Mononuclear cell (primary cell): ENCODE data around the gene TMIGD2. TPM values are rescaled to one million over a fixed set of nuclear protein-coding genes. Genes with fewer than 3 reads are reported as not detected.
A peak's percentile ranks its signal among the peaks of the same experiment; 100 is the strongest.
"Not testable (repeated sequence)": the region's sequence is repeated elsewhere in the genome, so short reads cannot be mapped to it uniquely, and the experiment has no call there.

Experiments
- H3K27me3 ChIP-seq: 2 replicates; pipeline ENCODE4 v1.6.0; 2011; ENCODE audit warnings: low read length, control low read depth; ENCODE audit not compliant: insufficient read depth
- H3K4me1 ChIP-seq: 2 replicates; pipeline ENCODE4 v1.5.1; 2011; ENCODE audit warnings: mild to moderate bottlenecking, low read length, control low read depth; ENCODE audit not compliant: insufficient read depth
- H3K4me3 ChIP-seq: 2 replicates; pipeline ENCODE4 v1.5.1; 2011; ENCODE audit warnings: mild to moderate bottlenecking, low read length, moderate library complexity
- H3K9me3 ChIP-seq: 2 replicates; pipeline ENCODE4 v1.5.1; 2011; ENCODE audit warnings: low read depth, mild to moderate bottlenecking, control low read depth, low read length
- total RNA-seq: library from RNA; depleted of rRNA; stranded (reverse); fragments of >200 nt; gene quantifications from one replicate; pipeline ENCODE4 v1.2.3, GENCODE V29; 2012

TMIGD2 gene
- total RNA-seq, 1 donor: 27.8 TPM

DNA sequence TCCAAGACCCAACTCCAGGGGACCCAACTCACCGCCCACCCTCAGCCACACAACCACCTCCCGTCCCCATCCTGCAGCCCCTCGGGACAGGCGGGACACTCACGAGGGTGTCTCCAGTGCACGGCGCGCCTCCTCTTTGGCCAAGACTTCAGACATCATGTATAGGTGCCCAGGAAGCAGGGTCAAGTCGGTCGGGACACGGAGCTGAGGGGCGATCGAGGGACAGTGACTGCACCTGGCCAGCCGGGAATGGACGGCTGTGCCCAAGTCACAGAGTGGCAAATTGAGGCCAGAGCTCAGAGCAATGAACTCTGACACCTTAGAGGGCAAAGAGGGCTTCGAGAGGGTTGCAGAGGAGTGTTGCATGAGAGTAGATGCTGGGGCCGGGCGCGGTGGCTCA lies 27.7 kb upstream of the TMIGD2 start:
- H3K9me3 ChIP-seq: no peaks in the 10 kb centered on the region
- no peak overlapping the region for H3K4me3 ChIP-seq
- peaks cover 23% of the 10 kb centered on the region for H3K4me1 ChIP-seq
- peaks cover 6% of the 10 kb centered on the region for H3K27me3 ChIP-seq

DNA sequence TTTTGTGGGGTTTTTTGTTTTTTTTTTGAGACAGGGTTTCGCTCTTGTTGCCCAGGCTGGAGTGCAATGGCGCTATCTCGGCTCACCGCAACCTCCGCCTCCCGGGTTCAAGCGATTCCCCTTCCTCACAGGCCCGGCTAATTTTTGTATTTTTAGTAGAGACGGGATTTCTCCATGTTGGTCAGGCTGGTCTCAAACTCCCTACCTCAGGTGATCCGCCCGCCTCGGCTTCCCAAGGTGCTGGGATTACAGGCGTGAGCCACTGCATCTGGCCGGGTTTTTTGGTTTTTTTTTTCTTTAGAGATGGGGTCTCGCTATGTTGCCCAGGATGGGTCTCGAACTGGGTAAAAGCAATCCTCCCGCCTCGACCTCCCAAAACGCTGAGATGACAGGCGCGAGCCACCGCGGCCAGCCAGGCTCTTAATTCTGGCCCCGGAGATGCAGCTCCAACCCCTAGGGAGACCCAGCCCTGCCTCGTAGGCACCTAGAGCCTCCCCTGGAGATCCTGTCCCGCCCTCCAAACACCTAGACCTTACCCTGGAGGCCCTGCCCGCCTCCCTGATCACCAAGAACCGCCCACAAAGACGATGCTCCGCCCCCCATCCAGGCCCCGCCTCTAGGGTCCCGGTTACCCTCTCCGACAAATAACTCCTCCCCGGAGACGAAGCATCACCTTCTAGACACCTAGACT lies 26.9 kb upstream of the TMIGD2 start:
- not testable (repeated sequence) for H3K9me3 ChIP-seq, H3K27me3 ChIP-seq
- Histone ChIP-seq H3K4me1 (peaks cover 23% of the 10 kb centered on the region), H3K4me3 (peak overlapping the region; percentile 29)

DNA sequence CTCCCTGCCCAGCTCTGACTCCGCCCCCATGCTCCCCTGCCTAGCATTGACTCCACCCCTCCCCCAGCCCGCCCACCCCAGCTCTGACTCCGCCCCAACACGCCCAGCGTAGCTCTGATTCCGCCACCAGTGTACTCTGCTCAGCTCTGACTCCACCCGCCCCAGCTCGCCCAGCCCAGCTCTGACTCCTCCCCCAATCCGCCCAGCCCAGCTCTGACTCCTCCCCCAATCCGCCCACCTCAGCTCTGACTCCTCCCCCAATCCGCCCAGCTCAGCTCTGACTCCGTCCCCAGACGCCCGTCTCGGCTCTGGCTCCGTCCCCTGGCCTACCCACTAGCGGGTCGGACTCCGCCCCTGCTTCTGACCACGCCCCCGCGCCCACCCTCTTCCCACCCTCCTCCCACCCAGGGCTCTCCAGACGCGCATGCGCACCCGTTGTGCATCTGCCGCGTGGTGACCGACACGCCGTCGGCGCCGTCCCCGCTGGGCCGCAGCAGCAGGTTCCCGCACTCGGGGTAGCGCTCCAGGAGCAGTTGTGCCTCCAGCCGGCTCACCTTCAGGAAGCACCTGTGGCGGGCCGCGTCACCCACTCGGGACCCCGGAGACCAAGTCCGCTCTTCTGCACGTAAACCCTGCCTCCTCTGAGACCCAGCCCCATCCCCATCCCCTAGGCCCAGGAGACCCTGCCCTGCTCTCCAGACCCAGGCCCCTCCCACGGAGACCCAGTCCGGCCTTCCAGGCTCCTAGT lies 26.2 kb upstream of the TMIGD2 start:
- Histone ChIP-seq H3K9me3 (no peaks in the 10 kb centered on the region), H3K27me3 (peaks cover 6% of the 10 kb centered on the region), H3K4me1 (peaks cover 23% of the 10 kb centered on the region), H3K4me3 (peak overlapping the region; percentile 29)

DNA sequence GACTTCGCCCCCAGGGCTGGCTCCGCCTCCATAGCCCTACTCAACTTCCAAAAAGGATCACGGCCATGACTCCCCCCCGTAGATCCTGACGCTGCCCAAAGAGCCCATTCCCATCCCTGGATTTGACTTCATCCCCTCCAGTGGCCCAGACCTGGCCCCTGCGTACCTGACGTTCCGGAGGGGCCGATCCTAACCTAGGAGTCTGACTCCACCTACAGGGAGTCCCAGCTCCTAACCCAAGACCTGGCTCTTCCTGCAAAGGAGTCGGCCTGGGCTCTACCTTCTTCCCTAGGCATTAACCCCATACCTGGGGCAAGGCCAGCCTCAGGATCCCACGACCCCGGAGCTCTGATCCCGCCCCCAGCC lies 25.7 kb upstream of the TMIGD2 start:
- Histone ChIP-seq H3K27me3 (peaks cover 6% of the 10 kb centered on the region), H3K4me1 (peaks cover 23% of the 10 kb centered on the region), H3K9me3 (no peaks in the 10 kb centered on the region), H3K4me3 (peak overlapping the region; percentile 29)

DNA sequence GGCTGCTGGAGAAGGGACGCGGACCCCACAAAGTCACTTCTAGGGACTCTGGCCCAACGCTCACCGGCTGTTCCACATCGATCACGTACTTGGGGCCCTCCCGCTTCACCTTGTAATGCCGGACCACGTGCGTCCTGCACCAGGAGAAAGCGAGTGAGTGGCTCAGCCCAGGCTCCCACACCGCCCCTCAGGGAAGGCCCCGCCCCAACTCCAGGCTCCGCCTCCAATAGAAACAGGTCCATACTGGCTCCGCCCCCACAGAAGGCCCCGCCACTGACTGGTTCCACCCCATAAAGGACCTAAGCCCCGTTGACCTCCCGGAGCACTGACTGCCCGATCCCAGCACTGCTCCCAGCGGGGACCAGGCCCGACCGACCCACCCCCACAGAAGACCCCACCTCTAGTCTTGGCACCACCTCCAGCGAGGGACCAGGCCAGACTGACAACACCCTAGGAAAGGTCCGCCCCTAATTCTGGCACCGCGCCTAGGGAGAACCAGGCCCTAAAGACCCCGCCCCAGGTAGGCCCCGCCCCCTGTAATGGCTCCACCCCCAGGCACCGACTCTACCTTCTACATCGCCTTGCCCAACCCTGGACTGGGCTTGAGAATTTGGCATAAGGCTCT lies 25.2 kb upstream of the TMIGD2 start:
- no peaks in the 10 kb centered on the region for H3K9me3 ChIP-seq
- peak overlapping the region; percentile 29 for H3K4me3 ChIP-seq

GRCh38 chr19:4326837-4327251 lies 24.7 kb upstream of the TMIGD2 start:
- Histone ChIP-seq H3K27me3 (peaks cover 6% of the 10 kb centered on the region), H3K4me1 (peaks cover 23% of the 10 kb centered on the region), H3K9me3 (no peaks in the 10 kb centered on the region), H3K4me3 (no peak overlapping the region)

More for the DNA sequence above, 25.2 kb upstream of the TMIGD2 start:
- Histone ChIP-seq H3K27me3 (peaks cover 6% of the 10 kb centered on the region), H3K4me1 (peaks cover 23% of the 10 kb centered on the region)

DNA sequence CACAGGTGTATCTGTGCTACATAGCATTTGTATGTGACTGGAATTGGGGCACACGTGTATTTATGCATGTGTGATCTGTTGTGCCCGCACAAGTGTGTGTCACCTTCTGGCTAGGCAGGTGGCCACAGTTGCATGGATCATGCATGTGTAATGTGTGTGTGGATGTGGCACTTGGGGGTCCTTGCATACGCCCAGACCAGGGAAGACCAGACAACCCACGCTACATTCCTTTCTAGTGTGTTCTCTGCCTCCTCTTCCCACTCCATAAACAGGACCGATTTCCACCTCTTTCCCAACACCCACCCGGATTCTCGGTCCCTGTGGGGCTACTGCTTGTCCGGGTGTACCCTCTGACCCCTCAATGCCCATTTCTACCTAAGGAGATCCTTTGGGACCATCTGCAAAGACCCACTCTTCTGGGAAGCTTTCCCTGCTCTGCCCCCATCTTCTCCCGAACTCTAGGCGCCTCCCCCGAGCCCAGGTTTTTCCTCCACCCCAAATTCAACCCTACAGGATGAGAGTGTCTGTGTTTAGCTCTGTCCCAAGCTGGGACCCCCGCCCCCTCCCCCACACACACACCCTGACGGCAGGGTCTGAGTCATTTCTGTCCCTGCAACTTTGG lies 24.1 kb upstream of the TMIGD2 start:
- Histone ChIP-seq H3K4me3 (no peak overlapping the region), H3K9me3 (no peaks in the 10 kb centered on the region), H3K27me3 (peaks cover 6% of the 10 kb centered on the region), H3K4me1 (peaks cover 23% of the 10 kb centered on the region)

GRCh38 chr19:4324228-4324627 lies 22.0 kb upstream of the TMIGD2 start:
- Histone ChIP-seq H3K9me3 (peaks cover 6% of the 10 kb centered on the region), H3K4me1 (peaks cover 22% of the 10 kb centered on the region), H3K27me3 (peaks cover 6% of the 10 kb centered on the region), H3K4me3 (no peak overlapping the region)

DNA sequence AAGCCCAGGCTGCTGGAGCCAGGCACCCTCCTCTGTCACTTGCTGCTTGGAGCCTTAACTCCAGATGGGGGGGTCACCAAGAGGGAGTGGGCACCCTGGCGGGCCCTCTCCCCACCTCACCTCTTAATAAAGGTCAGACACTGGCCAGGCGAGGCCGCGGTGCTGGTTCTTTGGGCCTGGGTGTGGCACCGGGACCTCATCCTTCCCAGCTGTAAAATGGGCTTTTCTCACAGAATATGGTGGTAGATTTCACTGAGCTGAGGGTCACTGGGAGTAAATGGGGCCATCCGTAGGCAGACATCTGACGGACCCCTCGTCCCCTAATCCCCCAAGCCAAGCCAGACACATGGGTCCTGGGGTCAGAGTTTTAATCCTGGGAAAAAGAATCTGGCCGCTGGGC lies 21.5 kb upstream of the TMIGD2 start:
- H3K9me3 ChIP-seq: peaks cover 6% of the 10 kb centered on the region
- peaks cover 6% of the 10 kb centered on the region for H3K27me3 ChIP-seq
- H3K4me3 ChIP-seq: no peak overlapping the region
- peaks cover 20% of the 10 kb centered on the region for H3K4me1 ChIP-seq

GRCh38 chr19:4322942-4323665 lies 20.9 kb upstream of the TMIGD2 start:
- Histone ChIP-seq H3K27me3 (peaks cover 6% of the 10 kb centered on the region), H3K4me3 (no peak overlapping the region), H3K9me3 (peaks cover 6% of the 10 kb centered on the region), H3K4me1 (peaks cover 17% of the 10 kb centered on the region)

GRCh38 chr19:4320419-4320818 lies 18.2 kb upstream of the TMIGD2 start:
- H3K4me1 ChIP-seq: peaks cover 3% of the 10 kb centered on the region
- no peaks in the 10 kb centered on the region for H3K27me3 ChIP-seq
- H3K4me3 ChIP-seq: no peak overlapping the region
- H3K9me3 ChIP-seq: peaks cover 6% of the 10 kb centered on the region

DNA sequence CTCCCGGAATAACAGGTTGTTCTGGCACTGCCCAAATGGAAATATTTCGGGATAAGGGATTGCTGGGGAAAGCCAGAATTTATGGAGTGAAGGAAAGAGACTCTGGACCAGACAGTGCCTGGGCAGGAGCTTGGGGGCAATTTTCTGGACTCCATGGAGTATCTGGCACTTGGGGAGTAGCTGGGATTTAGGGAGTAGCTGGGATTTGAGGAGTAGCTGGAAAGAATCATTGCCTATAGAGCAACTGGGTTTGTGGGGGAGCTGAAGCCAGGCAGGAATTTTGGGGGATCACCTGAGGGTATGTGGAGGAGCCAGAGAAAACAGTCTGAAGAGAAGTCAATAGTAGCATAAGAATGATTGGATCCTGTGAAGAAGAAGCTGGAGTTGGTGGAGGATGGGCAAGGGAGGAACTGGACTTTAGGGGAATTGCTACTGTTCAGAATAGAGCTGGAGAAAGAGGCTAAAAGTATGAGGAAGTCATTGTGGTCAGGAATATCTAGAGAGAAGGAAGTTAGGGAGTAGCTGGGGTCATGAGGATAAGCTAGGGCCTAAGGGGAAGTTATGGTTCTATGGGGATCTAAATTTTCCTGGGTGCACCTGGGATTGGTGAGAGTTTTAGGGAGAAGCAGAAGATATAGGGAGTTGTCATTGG lies 17.0 kb upstream of the TMIGD2 start:
- Histone ChIP-seq H3K4me1 (peaks cover 3% of the 10 kb centered on the region), H3K9me3 (peaks cover 6% of the 10 kb centered on the region), H3K27me3 (no peaks in the 10 kb centered on the region), H3K4me3 (no peak overlapping the region)

- no peak overlapping the region for H3K4me3 ChIP-seq
- H3K27me3 ChIP-seq: no peaks in the 10 kb centered on the region
- H3K4me1 ChIP-seq: peaks cover 9% of the 10 kb centered on the region
- peaks cover 6% of the 10 kb centered on the region for H3K9me3 ChIP-seq
Measured at GRCh38 chr19:4318460-4318859, 16.3 kb upstream of the TMIGD2 start.

DNA sequence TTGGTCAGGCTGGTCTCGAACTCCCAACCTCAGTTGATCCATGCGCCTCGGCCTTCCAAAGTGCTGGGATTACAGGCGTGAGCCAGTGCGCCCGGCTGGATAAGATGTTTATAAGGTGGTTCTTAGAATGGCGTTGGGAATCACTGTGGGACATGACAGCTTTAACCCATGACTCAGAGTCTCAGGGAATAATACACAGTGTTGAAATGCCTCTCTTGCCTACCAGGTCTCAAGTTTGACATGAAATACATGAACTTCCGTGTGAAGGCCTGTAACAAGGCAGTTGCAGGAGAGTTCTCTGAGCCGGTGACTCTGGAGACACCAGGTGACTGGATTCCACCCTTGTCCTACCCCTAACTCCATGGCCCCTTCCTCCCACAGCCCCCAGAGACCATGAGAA lies 14.8 kb upstream of the TMIGD2 start:
- H3K4me1 ChIP-seq: peaks cover 9% of the 10 kb centered on the region
- no peak overlapping the region for H3K4me3 ChIP-seq
- H3K9me3 ChIP-seq: peaks cover 6% of the 10 kb centered on the region
- no peaks in the 10 kb centered on the region for H3K27me3 ChIP-seq
